GM12801 (cell line): Measurements from ENCODE around the gene PAX2.

Experiments used
- CTCF ChIP-seq: IDR thresholded peaks from one replicate; pipeline ENCODE4 v1.5.1; 2011; ENCODE audit warnings: control low read depth; ENCODE audit not compliant: insufficient read length; ENCODE audit errors: extremely low read depth

PAX2 gene

DNA sequence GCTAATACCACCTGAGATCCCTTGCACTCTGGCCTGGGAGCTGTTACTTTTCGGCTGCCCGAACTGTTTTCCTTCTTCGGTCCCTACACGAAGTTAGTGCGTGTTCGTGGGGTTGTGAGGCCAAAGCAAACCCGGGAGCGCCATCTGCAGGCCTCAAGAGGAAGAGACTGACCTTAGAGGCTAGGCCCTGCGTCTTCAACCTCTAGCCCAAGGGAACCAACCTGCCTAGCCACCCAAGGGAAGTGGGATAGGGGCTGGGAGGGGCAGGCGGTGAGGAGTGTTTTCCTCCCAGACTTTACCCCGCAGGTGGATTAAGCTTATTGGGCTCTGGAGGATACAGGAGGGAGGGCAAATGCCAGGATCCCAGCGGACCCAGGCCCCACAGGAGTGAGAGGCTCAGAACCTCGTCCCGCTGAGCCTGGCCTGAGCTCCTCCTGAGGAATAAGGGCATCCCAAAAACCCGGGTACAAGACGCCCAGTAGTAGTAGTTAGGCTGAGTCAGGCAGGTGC lies 1.7 kb upstream of the PAX2 start:
- no peak for TF ChIP-seq CTCF

DNA sequence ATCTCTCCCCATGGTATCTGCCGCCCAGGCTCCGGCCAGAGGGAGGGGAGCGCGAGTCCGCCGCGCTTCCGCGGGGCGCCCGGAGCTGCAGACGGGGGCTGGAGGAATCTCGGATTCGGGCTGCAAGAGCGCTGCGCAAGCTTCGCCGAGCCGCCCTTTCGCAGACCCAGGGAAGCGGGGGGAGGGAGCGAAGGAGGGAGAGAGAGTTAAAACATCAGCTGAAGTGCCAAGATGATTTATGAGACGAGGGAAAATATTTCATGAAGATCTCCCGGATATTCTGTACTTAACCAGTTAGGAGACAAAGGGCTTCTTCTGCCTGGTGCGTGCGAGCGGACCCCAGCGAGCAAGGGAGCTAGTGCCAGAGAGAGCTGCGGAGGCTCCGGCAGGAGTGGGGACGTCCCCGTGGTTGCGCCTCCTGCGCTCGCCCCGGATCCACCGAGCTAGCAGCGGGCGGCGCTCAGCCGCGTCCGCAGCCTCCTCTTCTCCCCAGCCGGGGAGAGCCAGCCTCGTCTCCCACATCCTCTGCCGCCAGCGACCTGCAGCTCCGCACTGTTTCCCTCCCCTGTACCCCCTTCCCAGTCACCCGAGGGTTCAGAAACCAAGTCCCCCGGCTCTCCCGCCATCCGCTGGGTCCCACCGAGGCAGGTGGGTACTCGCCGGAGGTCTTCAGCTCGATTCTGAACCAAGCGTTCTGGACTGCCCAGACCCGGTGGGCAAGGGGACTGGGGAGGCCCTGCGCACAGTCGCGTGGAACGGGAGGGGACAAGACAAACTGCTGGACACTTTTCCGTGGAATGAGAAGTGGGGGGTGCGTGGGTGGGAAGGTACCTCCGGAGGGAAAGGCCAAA lies 1.0 kb upstream of the PAX2 start:
- TF ChIP-seq CTCF: no peak

GRCh38 chr10:100745882-100746783 lies 751 bp downstream of the PAX2 start:
- TF ChIP-seq CTCF: no peak

- TF ChIP-seq CTCF: no peak
These were observed 1.5 kb downstream of the PAX2 start for GRCh38 chr10:100746784-100747455.

DNA sequence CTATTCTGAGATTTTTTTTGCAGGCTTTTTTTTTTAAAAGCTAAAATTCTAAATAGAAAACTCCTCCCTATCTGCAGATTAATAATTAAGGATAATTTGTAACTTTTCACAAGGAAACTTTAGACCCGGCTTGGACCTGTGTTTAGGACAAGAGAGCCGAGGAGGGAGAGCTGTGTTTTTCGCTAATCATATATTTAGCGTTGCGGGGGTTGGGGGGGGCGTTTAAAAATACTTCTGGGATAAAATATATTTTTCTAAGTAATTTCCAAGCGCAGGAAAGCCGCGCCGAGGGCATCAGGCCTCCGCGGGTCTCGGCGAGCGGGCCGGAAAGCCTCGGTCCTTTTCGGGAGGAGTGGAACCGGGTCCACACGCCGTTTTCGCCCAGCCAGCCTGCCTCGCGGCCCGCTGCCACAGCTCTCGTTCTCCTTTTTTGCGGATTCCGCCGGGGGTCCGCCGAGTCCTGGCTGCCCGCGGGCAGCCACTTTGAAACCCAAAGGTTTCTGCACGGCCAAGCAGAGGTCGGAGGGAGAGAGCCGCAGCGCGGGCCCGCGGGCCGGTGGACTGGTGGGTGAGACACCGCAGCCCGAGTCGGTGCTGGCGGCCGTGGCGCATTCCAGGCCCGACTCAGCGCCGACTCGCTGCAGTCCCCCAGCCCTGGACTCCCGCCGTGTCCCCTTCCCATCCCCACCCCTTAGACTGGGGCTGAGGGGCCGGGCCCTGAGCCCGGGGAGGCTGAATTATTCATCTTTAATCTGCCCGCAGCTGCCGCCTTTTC lies 2.3 kb downstream of the PAX2 start:
- no peak for TF ChIP-seq CTCF

GRCh38 chr10:100748231-100749058 lies 3.1 kb downstream of the PAX2 start:
- TF ChIP-seq CTCF: no peak
